Measurements from ENCODE around the gene AAGAB.
"Not testable (repeated sequence)": the region's sequence is repeated elsewhere in the genome, so short reads cannot be mapped to it uniquely, and the experiment has no call there.

The AAGAB gene

DNA sequence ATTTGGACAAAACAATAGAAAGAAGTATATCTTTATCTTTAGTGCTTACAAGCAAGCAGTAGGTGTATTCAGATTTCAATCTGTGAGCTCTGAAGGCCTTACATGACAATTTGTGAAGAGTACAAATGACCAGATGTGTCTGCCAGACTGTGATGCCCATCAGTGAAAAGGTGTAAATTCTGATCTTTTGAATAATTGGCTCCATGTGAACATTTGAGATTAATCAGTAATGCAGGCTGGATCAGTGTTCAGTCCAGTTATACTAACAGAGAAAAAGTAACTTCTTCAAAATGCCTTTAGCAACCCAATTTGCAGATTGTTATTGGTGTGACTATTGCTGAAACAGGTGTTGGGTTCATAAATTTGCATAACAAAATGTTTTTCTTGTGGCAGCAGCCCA is 5.3 kb upstream of the AAGAB start:
- Histone ChIP-seq H3K27ac (no peak overlapping the region), H3K4me3 (no peak overlapping the region)
- DNase-seq (ENCODE audit: low spot score), result no peak
- TF ChIP-seq, protein P1, sequence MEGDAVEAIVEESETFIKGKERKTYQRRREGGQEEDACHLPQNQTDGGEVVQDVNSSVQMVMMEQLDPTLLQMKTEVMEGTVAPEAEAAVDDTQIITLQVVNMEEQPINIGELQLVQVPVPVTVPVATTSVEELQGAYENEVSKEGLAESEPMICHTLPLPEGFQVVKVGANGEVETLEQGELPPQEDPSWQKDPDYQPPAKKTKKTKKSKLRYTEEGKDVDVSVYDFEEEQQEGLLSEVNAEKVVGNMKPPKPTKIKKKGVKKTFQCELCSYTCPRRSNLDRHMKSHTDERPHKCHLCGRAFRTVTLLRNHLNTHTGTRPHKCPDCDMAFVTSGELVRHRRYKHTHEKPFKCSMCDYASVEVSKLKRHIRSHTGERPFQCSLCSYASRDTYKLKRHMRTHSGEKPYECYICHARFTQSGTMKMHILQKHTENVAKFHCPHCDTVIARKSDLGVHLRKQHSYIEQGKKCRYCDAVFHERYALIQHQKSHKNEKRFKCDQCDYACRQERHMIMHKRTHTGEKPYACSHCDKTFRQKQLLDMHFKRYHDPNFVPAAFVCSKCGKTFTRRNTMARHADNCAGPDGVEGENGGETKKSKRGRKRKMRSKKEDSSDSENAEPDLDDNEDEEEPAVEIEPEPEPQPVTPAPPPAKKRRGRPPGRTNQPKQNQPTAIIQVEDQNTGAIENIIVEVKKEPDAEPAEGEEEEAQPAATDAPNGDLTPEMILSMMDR (IDR thresholded peaks at IDR 0.05), result no peak

DNA sequence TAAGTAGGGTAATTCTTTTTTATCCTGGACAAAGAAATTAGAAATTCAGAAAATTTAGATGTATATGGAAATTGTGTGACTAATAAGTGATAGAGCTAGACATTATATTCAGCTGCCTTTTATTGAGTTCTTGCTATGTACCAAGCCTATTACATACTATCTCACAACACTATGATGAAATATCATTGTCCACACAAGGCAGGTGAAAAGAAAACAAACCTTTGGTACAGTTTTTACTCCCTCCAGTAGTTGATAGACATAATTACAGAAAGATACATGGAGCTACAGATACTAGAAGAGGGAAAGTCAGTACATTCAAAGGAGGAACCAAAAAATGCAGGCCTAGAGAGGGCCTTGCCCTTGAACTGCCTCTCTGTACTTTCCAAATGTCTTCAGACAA is 4.9 kb upstream of the AAGAB start:
- Histone ChIP-seq H3K27ac (no peak overlapping the region), H3K4me3 (no peak overlapping the region)
- no peak for DNase-seq (ENCODE audit: low spot score)
- TF ChIP-seq, protein P1 (IDR thresholded peaks at IDR 0.05), result no peak

DNA sequence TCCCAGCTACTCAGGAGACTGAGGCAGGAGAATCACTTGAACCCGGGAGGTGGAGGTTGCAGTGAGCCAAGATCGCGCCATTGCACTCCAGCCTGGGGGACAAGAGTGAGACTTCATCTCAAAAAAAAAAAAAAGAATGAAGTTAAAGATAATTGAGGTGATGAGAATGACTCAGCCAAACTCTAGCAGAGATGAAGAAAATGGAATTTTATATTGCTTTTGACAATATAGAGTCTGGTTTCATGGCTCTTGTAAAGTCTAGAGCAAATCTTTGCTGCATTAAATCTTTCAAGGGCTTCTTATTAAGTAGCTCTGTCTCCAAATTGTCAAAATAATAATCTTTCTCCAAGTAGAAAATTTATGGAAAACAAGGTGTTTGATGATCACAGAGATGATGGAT is 4.0 kb upstream of the AAGAB start:
- H3K4me3 ChIP-seq; H3K27ac ChIP-seq; DNase-seq (ENCODE audit: low spot score): not testable (repeated sequence)

DNA sequence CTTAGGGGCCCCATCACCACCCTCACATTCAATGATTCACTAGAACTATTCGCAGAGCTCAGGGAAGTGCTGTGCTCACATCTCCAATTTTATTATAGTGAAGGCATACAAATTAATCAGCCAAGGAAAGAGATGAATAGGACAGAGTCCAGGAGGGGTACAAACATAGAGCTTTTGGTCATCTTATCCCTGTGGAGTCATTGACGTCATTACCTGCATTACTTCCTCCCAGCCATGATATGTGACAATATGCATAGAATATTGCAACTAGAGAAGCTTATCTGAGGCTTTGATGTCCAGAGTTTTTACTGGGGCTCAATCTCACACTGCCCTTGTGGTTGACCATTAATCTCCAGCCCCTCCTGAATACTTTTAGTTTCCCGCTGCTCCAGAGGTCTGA is 1.6 kb upstream of the AAGAB start:
- no peak overlapping the region for H3K27ac ChIP-seq
- no peak overlapping the region for H3K4me3 ChIP-seq
- no peak for DNase-seq (ENCODE audit: low spot score)
- TF ChIP-seq, protein P1 (IDR thresholded peaks at IDR 0.05), result no peak

DNA sequence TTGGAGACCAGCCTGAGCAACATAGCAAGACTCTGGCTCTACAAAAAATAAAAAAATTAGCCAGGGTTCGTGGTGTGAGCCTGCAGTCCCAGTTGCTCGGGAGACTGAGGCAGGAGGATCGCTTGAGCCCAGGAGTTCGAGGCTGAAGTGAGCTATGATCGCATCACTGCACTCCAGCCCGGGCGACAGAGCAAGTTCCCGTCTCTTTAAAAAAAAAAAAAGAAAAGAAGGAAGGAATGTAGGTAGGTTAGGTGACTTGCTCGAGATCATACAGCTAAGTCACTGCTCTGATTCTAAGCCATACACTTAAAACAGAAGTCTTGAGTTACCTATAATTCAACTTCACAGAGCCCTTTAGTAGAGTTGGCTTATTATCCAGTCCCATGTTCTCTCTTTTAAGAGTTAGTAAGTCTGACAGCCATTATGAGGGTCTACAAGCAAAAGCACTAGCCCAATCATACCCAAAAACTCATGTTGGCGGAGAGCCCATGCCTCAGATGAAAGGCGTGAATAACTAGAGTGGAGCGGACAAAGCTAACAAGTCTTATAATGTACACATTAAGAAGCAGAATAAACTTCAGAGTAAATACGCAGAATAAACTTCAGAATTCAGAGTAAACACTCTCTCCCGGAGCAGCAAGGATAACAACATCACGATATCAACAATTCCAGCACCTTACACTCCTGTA is 768 bp downstream of the AAGAB start:
- DNase-seq (ENCODE audit: low spot score), result no peak
- H3K27ac ChIP-seq, result peak overlapping the region; percentile 75 to 87
- TF ChIP-seq, protein P1 (IDR thresholded peaks at IDR 0.05), result no peak
- H3K4me3 ChIP-seq, result peak overlapping the region; percentile 89

DNA sequence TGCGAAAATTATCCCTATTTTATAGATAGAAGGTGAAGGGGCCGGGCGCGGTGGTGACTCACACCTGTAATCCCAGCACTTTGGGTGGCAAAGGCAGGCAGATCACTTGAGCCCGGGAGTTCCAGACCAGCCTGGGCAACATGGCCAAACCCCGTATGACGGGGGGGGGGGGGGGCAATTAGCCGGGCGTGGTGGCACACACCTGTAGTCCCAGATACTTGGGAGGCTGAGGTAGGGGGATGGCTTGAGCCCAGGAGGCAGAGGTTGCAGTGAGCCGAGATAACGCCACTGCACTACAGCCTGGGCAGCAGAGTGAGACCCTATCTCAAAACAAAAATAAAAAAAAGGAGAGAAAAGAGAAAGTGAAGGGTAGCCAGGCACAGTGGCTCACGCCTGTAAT is 1.4 kb downstream of the AAGAB start:
- Histone ChIP-seq H3K4me3 (peak overlapping the region; percentile 89), H3K27ac (no peak overlapping the region)
- no peak for DNase-seq (ENCODE audit: low spot score)
- TF ChIP-seq, protein P1 (IDR thresholded peaks at IDR 0.05), result no peak

DNA sequence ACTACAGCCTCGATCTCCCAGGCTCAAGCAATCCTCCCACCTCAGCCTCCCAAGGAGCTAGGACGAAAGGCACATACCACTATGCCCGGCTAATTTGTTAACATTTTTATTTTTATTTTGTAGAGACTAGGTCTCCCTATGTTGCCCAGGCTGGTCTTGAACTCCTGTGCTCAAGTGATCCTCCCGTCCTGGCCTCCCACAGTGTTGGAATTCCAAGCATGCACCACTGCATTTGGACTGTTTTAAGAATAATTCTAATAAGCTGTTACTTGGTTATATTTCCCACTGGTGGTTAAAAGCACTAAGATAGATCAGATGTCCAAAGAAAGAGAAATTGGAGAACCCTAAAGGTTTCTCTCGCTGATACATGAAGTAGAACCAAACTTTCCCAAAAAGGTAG is 3.1 kb downstream of the AAGAB start:
- Histone ChIP-seq H3K27ac (no peak overlapping the region), H3K4me3 (no peak overlapping the region)
- TF ChIP-seq, protein P1 (IDR thresholded peaks at IDR 0.05), result no peak
- DNase-seq (ENCODE audit: low spot score), result no peak

Data from coronary artery (tissue), 2 donors.